ENCODE data around the gene PNPLA1. TPM values are rescaled to one million over a fixed set of nuclear protein-coding genes. Genes with fewer than 3 reads are reported as not detected.

The PNPLA1 gene
- polyA plus RNA-seq, 1 donor (not counting 4 experiments of a cell fraction or from before 2014, with no cell fraction given) = 0.14 TPM

- Histone ChIP-seq H3K79me2 (ENCODE audit: control insufficient read depth, insufficient read depth, low read length) (no peaks in the 10 kb centered on the region), H4K20me1 (ENCODE audit: control insufficient read depth, extremely low read depth, insufficient read depth, low read length) (no peaks in the 10 kb centered on the region), H3K4me3 (ENCODE audit: control insufficient read depth in 2 of 3, extremely low read depth in 1 of 3, insufficient read depth in 2 of 3, low read depth in 1 of 3, low read length in 3 of 3) (no peak overlapping the region), H3K36me3 (ENCODE audit: control insufficient read depth in 2 of 2, extremely low read depth in 1 of 2, insufficient read depth in 2 of 2, low read length in 2 of 2) (no peaks in the 10 kb centered on the region), H3K4me2 (ENCODE audit: control insufficient read depth, extremely low read depth, insufficient read depth, low read depth, low read length) (no peak overlapping the region), H3K4me1 (ENCODE audit: control insufficient read depth, extremely low read depth, insufficient read depth, low read length) (peaks cover 2% of the 10 kb centered on the region), H2AFZ (ENCODE audit: control insufficient read depth, low read length) (no peak overlapping the region), H3K9me1 (ENCODE audit: control insufficient read depth, extremely low read depth, insufficient read depth, low read length) (no peaks in the 10 kb centered on the region), H3K9ac (ENCODE audit: control insufficient read depth, extremely low read depth, insufficient read depth, low read length) (no peak overlapping the region), H3K27me3 (ENCODE audit: control insufficient read depth, extremely low read depth, insufficient read depth, low read length) (peaks cover 24% of the 10 kb centered on the region), H3K9me3 (ENCODE audit: control insufficient read depth, low read depth, low read length) (no peaks in the 10 kb centered on the region), H3K27ac (ENCODE audit: control insufficient read depth, insufficient read depth, low read length) (no peak overlapping the region)
- FAIRE-seq = no peak
- dilution Hi-C loops (cut with MboI; ENCODE audit: extremely low pct_ligation_motif_present, low sequenced_read_pairs) = no loop called here
- no peak for DNase-seq (ENCODE audit: low read depth, low spot score)
- no peak for TF ChIP-seq EZH2 (IDR thresholded peaks at IDR 0.05; ENCODE audit: low read length)
- no peak for TF ChIP-seq CTCF (optimal IDR thresholded peaks at IDR 0.05 in 1 of 3, IDR thresholded peaks at IDR 0.05 in 1 of 3, conservative IDR thresholded peaks at IDR 0.05 in 1 of 3; ENCODE audit: extremely low read depth in 1 of 3, insufficient read depth in 2 of 3, low read length in 3 of 3)
Observed at GRCh38 chr6:36284359-36284758, 14.5 kb downstream of the PNPLA1 start.

GRCh38 chr6:36285187-36285671, 15.4 kb downstream of the PNPLA1 start:
- FAIRE-seq = no peak
- Histone ChIP-seq H2AFZ (ENCODE audit: control insufficient read depth, low read length) (no peak overlapping the region), H3K4me3 (ENCODE audit: control insufficient read depth in 2 of 3, extremely low read depth in 1 of 3, insufficient read depth in 2 of 3, low read depth in 1 of 3, low read length in 3 of 3) (no peak overlapping the region), H3K9ac (ENCODE audit: control insufficient read depth, extremely low read depth, insufficient read depth, low read length) (no peak overlapping the region), H3K79me2 (ENCODE audit: control insufficient read depth, insufficient read depth, low read length) (no peaks in the 10 kb centered on the region), H3K27ac (ENCODE audit: control insufficient read depth, insufficient read depth, low read length) (no peak overlapping the region), H3K9me1 (ENCODE audit: control insufficient read depth, extremely low read depth, insufficient read depth, low read length) (no peaks in the 10 kb centered on the region), H3K4me1 (ENCODE audit: control insufficient read depth, extremely low read depth, insufficient read depth, low read length) (peaks cover 11% of the 10 kb centered on the region), H3K4me2 (ENCODE audit: control insufficient read depth, extremely low read depth, insufficient read depth, low read depth, low read length) (no peak overlapping the region), H3K36me3 (ENCODE audit: control insufficient read depth in 2 of 2, extremely low read depth in 1 of 2, insufficient read depth in 2 of 2, low read length in 2 of 2) (no peaks in the 10 kb centered on the region), H4K20me1 (ENCODE audit: control insufficient read depth, extremely low read depth, insufficient read depth, low read length) (no peaks in the 10 kb centered on the region), H3K9me3 (ENCODE audit: control insufficient read depth, low read depth, low read length) (no peaks in the 10 kb centered on the region), H3K27me3 (ENCODE audit: control insufficient read depth, extremely low read depth, insufficient read depth, low read length) (peaks cover 24% of the 10 kb centered on the region)
- TF ChIP-seq EZH2 (IDR thresholded peaks at IDR 0.05; ENCODE audit: low read length) = no peak
- TF ChIP-seq CTCF (optimal IDR thresholded peaks at IDR 0.05 in 1 of 3, IDR thresholded peaks at IDR 0.05 in 1 of 3, conservative IDR thresholded peaks at IDR 0.05 in 1 of 3; ENCODE audit: extremely low read depth in 1 of 3, insufficient read depth in 2 of 3, low read length in 3 of 3) = no peak
- dilution Hi-C loops (cut with MboI; ENCODE audit: extremely low pct_ligation_motif_present, low sequenced_read_pairs) = no loop called here
- no peak for DNase-seq (ENCODE audit: low read depth, low spot score)

Data from keratinocyte (primary cell).